Heart right ventricle (tissue), 16 donors: ENCODE measurements around the gene IGFALS. TPM values are rescaled to one million over a fixed set of nuclear protein-coding genes. Genes with fewer than 3 reads are reported as not detected.

Experiments used
- ATAC-seq, 8 donors: fragments of 200-7000 bp; cut with Tn5 transposase; one replicate each; pipeline ENCODE4 v1.9.1; 2020; ENCODE audit warnings: mild to moderate bottlenecking in 8 of 8, moderate library complexity in 8 of 8, moderate number of reproducible peaks in 1 of 8
- DNase-seq, 2 donors: peaks; one replicate each; pipeline ENCODE4 v3.0.0-alpha.2; 2020
- H3K27ac ChIP-seq, 10 donors: fragments of 200-600 bp; sonication (generic) in 2 of 10; one replicate each; pipeline versions ENCODE4 v1.5.0 to v1.8.0; 2020 to 2022; ENCODE audit warnings: mild to moderate bottlenecking in 3 of 10
- H3K27me3 ChIP-seq, 7 donors: fragments of 200-600 bp; one replicate each; pipeline ENCODE4 v1.8.0; 2021 to 2022; ENCODE audit warnings: mild to moderate bottlenecking in 2 of 7
- H3K36me3 ChIP-seq, 9 donors: fragments of 200-600 bp; sonication (generic) in 1 of 9; one replicate each; pipeline versions ENCODE4 v1.5.0 to v1.8.0; 2020 to 2022; ENCODE audit warnings: mild to moderate bottlenecking in 2 of 9
- H3K4me1 ChIP-seq, 9 donors: fragments of 200-600 bp; sonication (generic) in 1 of 9; one replicate each; pipeline versions ENCODE4 v1.5.0 to v1.8.0; 2020 to 2022; ENCODE audit warnings: mild to moderate bottlenecking in 4 of 9
- H3K4me3 ChIP-seq, 10 donors: fragments of 200-600 bp; sonication (generic) in 2 of 10; one replicate each; pipeline versions ENCODE4 v1.5.0 to v1.8.0; 2020 to 2022; ENCODE audit warnings: mild to moderate bottlenecking in 7 of 10, moderate library complexity in 2 of 10
- H3K9me3 ChIP-seq, 11 donors: fragments of 200-600 bp in 10 of 11; sonication (generic) in 2 of 11; one replicate each; pipeline versions ENCODE4 v1.5.0 to v1.8.0; 2013 to 2022; ENCODE audit warnings: mild to moderate bottlenecking in 2 of 11, control low read depth in 1 of 11, moderate library complexity in 1 of 11
- CTCF ChIP-seq, 9 donors: fragments of 200-600 bp; sonication (generic) in 2 of 9; IDR thresholded peaks; one replicate each; pipeline versions ENCODE4 v1.5.0 to v1.8.0; 2021 to 2022; ENCODE audit warnings: antibody characterized with exemption in 9 of 9, mild to moderate bottlenecking in 5 of 9, moderate library complexity in 1 of 9
- WGBS, 2 donors: extraction: QIAGEN DNeasy Blood & Tissue Kit; methylation state at CpG; one replicate each; pipeline ENCODE4 v1.1.7; 2013; ENCODE audit warnings: inconsistent platforms in 1 of 2; 5-methylcytosine and 5-hydroxymethylcytosine counted together
- intact Hi-C, 10 donors: fragments of 100-400 bp; cut with DNase I; formaldehyde crosslinking; loops; one replicate each; pipeline versions ENCODE4 v1.11.1 to v1.14.2; 2022
- polyA plus RNA-seq, 2 donors: library from polyadenylated mRNA; stranded (reverse); fragments of 200-250 nt; gene quantifications; one replicate each; pipeline ENCODE4 v1.2.3, GENCODE V29; 2013
- total RNA-seq, 10 donors: library from RNA; stranded (reverse); fragmentation: NEBNext Ultra II Directional in 3 of 10; extraction: Animal tissue kit (Norgen Biotek cat#: 25700) in 3 of 10; gene quantifications; one replicate each; pipeline versions ENCODE4 v1.2.1 to v1.2.4, GENCODE V29; 2021 to 2023
- donor health status: Arrhythmogenic right ventricular cardiomyopathy.
- donor health status: ischemic (EF 13 %, LVEDD 7.1; RV severe dilation, severe dysfunction).
- donor health status: healthy with polysubstance abuse.
- donor health status: DM: no; HTN: yes; CAD: no.
- donor health status: DM: no; HTN: no; CAD: no.
- donor health status: ischemic (EF 25% LVEDD 6.9; RV normal size, moderate dysfunction).
- donor health status: ischemic (EF 25% LVEDD 5.7; RV mildly dilated, moderate dysfunction).
- donor health status: healthy.
- donor health status: DM: yes; HTN: yes; CAD: no.
- donor health status: Ischemic cardiomyopathy.
- donor health status: ischemic (EF 35%, LVEDD 5.7; RV mildly dilated, moderate dysfunction).
- donor health status: nonischemic (EF 11% LVEDD 7.7; RV severe dilation, severe dysfunction).
- donor health status: DM: yes; HTN: yes; CAD: no.
- donor health status: PGD.
- donor health status: ischemic (EF 29% LVEDD 5.4; RV normal size, mild dysfunction).
- donor health status: nonischemic (EF 23%, LVEDD 6.1; RV moderate dilation, normal function).

The IGFALS gene
- total and polyA plus RNA-seq, 12 donors: 0.04 to 0.59 (median 0.13) TPM; not detected in 6

GRCh38 chr16:1766231-1766630, 27.3 kb downstream of the IGFALS start:
- no peak overlapping the region for H3K4me3 ChIP-seq
- no peak overlapping the region for H3K27ac ChIP-seq
- WGBS, 2 donors: 93 to 95% methylated on average over 19 of the region's 19 CpGs
- no peaks in the 10 kb centered on the region for H3K9me3 ChIP-seq
- intact Hi-C loops: loop anchor here in 1 of 10 donors (5.0 kb wide), 1 partner anchor 59 kb away; the partner anchor contains the start of gene MAPK8IP3
- no peaks in the 10 kb centered on the region for H3K27me3 ChIP-seq
- DNase-seq (no peak), ATAC-seq (no peak)
- peaks cover 9 to 16% (median 13%) of the 10 kb centered on the region in 9 donors for H3K4me1 ChIP-seq
- H3K36me3 ChIP-seq: peaks cover 0 to 83% (median 50%) of the 10 kb centered on the region in 9 donors
- TF ChIP-seq CTCF (IDR thresholded peaks at IDR 0.05): no peak

GRCh38 chr16:1765826-1766225, 27.7 kb downstream of the IGFALS start:
- H3K9me3 ChIP-seq: no peaks in the 10 kb centered on the region
- no peak for DNase-seq
- peaks cover 0 to 87% (median 54%) of the 10 kb centered on the region in 9 donors for H3K36me3 ChIP-seq
- no peaks in the 10 kb centered on the region for H3K27me3 ChIP-seq
- no peak overlapping the region for H3K27ac ChIP-seq
- H3K4me1 ChIP-seq: peaks cover 7 to 15% (median 12%) of the 10 kb centered on the region in 9 donors
- H3K4me3 ChIP-seq: no peak overlapping the region
- intact Hi-C loops: loop anchor here in 1 of 10 donors (5.0 kb wide), 1 partner anchor 59 kb away; the partner anchor contains the start of gene MAPK8IP3
- WGBS, 2 donors: 89 to 91% methylated on average over 22 of the region's 22 CpGs
- TF ChIP-seq CTCF (IDR thresholded peaks at IDR 0.05): no peak
- no peak for ATAC-seq

GRCh38 chr16:1764971-1765370, 28.5 kb downstream of the IGFALS start:
- ATAC-seq: no peak
- no peak overlapping the region for H3K27ac ChIP-seq
- H3K4me1 ChIP-seq: peaks cover 0 to 7% (median 3%) of the 10 kb centered on the region in 9 donors
- intact Hi-C loops: loop anchor here in 1 of 10 donors (5.0 kb wide), 1 partner anchor 58 kb away; the partner anchor contains the start of gene MAPK8IP3
- no peak overlapping the region for H3K4me3 ChIP-seq
- TF ChIP-seq CTCF (IDR thresholded peaks at IDR 0.05): no peak
- peaks cover 0 to 95% (median 61%) of the 10 kb centered on the region in 9 donors for H3K36me3 ChIP-seq
- H3K27me3 ChIP-seq: no peaks in the 10 kb centered on the region
- no peaks in the 10 kb centered on the region for H3K9me3 ChIP-seq
- 92 to 95% methylated on average over 21 of the region's 21 CpGs for WGBS, 2 donors
- DNase-seq: no peak

- Histone ChIP-seq H3K4me1 (no peaks in the 10 kb centered on the region), H3K27ac (no peak overlapping the region), H3K27me3 (no peaks in the 10 kb centered on the region), H3K4me3 (no peak overlapping the region), H3K9me3 (no peaks in the 10 kb centered on the region), H3K36me3 (peaks cover 0 to 95% (median 58%) of the 10 kb centered on the region in 9 donors)
- WGBS, 2 donors: 72 to 79% methylated on average over 72 to 81 of the region's 81 CpGs
- DNase-seq: no peak
- peak in 7 of 9 donors; percentile 28 to 49 (median 35) for TF ChIP-seq CTCF (IDR thresholded peaks at IDR 0.05)
- peak in 1 of 8 donors; percentile 7 for ATAC-seq
- intact Hi-C loops: no loop called here
These were observed 29.7 kb downstream of the IGFALS start for GRCh38 chr16:1763521-1764511.
